ENCODE measurements around the gene ATP7A.

DNA sequence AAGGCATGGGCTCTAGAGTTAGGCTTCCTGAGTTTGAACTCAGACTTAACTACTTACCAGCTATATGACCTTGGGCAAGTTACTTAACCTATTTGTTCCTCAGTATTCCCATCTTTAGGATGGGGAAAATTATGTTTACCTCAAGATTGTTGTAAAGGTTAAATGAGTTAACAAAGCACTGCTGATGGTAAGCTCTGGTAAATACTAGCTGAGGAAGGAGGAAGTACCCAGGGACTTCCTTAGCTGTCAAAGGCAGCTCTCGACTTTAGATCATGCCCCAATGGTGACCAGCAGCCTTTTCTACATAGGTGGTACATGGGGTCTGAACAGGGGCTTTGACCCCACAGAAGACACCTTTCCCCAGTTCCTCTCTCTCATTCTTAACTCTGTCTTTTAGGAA, 20.1 kb downstream of the ATP7A start:
- TF ChIP-seq, protein P1, sequence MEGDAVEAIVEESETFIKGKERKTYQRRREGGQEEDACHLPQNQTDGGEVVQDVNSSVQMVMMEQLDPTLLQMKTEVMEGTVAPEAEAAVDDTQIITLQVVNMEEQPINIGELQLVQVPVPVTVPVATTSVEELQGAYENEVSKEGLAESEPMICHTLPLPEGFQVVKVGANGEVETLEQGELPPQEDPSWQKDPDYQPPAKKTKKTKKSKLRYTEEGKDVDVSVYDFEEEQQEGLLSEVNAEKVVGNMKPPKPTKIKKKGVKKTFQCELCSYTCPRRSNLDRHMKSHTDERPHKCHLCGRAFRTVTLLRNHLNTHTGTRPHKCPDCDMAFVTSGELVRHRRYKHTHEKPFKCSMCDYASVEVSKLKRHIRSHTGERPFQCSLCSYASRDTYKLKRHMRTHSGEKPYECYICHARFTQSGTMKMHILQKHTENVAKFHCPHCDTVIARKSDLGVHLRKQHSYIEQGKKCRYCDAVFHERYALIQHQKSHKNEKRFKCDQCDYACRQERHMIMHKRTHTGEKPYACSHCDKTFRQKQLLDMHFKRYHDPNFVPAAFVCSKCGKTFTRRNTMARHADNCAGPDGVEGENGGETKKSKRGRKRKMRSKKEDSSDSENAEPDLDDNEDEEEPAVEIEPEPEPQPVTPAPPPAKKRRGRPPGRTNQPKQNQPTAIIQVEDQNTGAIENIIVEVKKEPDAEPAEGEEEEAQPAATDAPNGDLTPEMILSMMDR (IDR thresholded peaks at IDR 0.05), result no peak
- no peak for TF ChIP-seq EZH2 (IDR thresholded peaks at IDR 0.05; ENCODE audit: borderline replicate concordance, insufficient read depth, low read depth, low read length, poor library complexity, severe bottlenecking)

All from B cell (primary cell).